ENCODE results near the gene CNTNAP2. TPM values are rescaled to one million over a fixed set of nuclear protein-coding genes. Genes with fewer than 3 reads are reported as not detected.

Gene CNTNAP2
- total and polyA plus RNA-seq, 9 donors = 0.24 to 7.0 (median 1.5) TPM

- H3K36me3 ChIP-seq = no peaks in the 10 kb centered on the region
- WGBS, 3 donors = 90 to 91% (median 91%) methylated on average over 4 of the region's 4 CpGs
- intact Hi-C loops (cut with DNase I) = loop anchor here in 1 of 4 donors (10.0 kb wide), 1 partner anchor 85 kb away; no protein-coding TSS in a partner anchor
- DNase-seq = no peak
- H3K9me3 ChIP-seq = no peaks in the 10 kb centered on the region
- TF ChIP-seq EP300 (IDR thresholded peaks at IDR 0.05) = no peak
- TF ChIP-seq CTCF (IDR thresholded peaks at IDR 0.05) = no peak
- no peak for TF ChIP-seq POLR2A (IDR thresholded peaks at IDR 0.05)
- H3K27me3 ChIP-seq = no peaks in the 10 kb centered on the region
- no peak overlapping the region for H3K4me3 ChIP-seq
- no peak overlapping the region for H3K27ac ChIP-seq
- H3K4me1 ChIP-seq (ENCODE audit: insufficient read depth) = peaks cover 2% of the 10 kb centered on the region
Measured at GRCh38 chr7:148159331-148159730, 2042.7 kb downstream of the CNTNAP2 start.

- intact Hi-C loops (cut with DNase I) = no loop called here
- whole genome bisulfite sequencing, 3 donors = 89 to 92% (median 90%) methylated on average over 4 of the region's 4 CpGs
- no peaks in the 10 kb centered on the region for H3K27me3 ChIP-seq
Measured at GRCh38 chr7:148161776-148162175, 2045.2 kb downstream of the CNTNAP2 start.

GRCh38 chr7:148162808-148163207 is 2046.2 kb downstream of the CNTNAP2 start:
- peak in 2 of 5 donors; percentile 15 to 24 for DNase-seq
- no peaks in the 10 kb centered on the region for H3K9me3 ChIP-seq
- TF ChIP-seq CTCF (IDR thresholded peaks at IDR 0.05) (no peak), EP300 (IDR thresholded peaks at IDR 0.05) (no peak), POLR2A (IDR thresholded peaks at IDR 0.05) (no peak)
- no peak overlapping the region for H3K4me3 ChIP-seq
- H3K36me3 ChIP-seq = no peaks in the 10 kb centered on the region
- intact Hi-C loops (cut with DNase I) = no loop called here
- no peak overlapping the region for H3K27ac ChIP-seq
- H3K4me1 ChIP-seq (ENCODE audit: insufficient read depth) = no peaks in the 10 kb centered on the region
- WGBS, 3 donors = 20 to 23% (median 21%) methylated on average over 4 of the region's 4 CpGs
- H3K27me3 ChIP-seq = no peaks in the 10 kb centered on the region

More at GRCh38 chr7:148161776-148162175, 2045.2 kb downstream of the CNTNAP2 start:
- Histone ChIP-seq H3K4me3 (no peak overlapping the region), H3K36me3 (no peaks in the 10 kb centered on the region), H3K4me1 (ENCODE audit: insufficient read depth) (no peaks in the 10 kb centered on the region), H3K9me3 (no peaks in the 10 kb centered on the region), H3K27ac (no peak overlapping the region)
- DNase-seq = no peak
- TF ChIP-seq EP300 (IDR thresholded peaks at IDR 0.05) (no peak), CTCF (IDR thresholded peaks at IDR 0.05) (no peak), POLR2A (IDR thresholded peaks at IDR 0.05) (no peak)

GRCh38 chr7:148163246-148163645 is 2046.6 kb downstream of the CNTNAP2 start:
- no peaks in the 10 kb centered on the region for H3K27me3 ChIP-seq
- TF ChIP-seq EP300 (IDR thresholded peaks at IDR 0.05) (no peak), CTCF (IDR thresholded peaks at IDR 0.05) (no peak), POLR2A (IDR thresholded peaks at IDR 0.05) (no peak)
- 11 to 24% (median 17%) methylated on average over 1 of the region's 1 CpG for WGBS, 3 donors
- intact Hi-C loops (cut with DNase I) = no loop called here
- H3K36me3 ChIP-seq = no peaks in the 10 kb centered on the region
- DNase-seq = no peak
- H3K27ac ChIP-seq = no peak overlapping the region
- H3K4me3 ChIP-seq = no peak overlapping the region
- no peaks in the 10 kb centered on the region for H3K4me1 ChIP-seq (ENCODE audit: insufficient read depth)
- no peaks in the 10 kb centered on the region for H3K9me3 ChIP-seq
